Measurements from ENCODE around the gene GLRX3.

GLRX3 gene

GRCh38 chr10:130213286-130214080, 77.3 kb downstream of the GLRX3 start:
- DNase-seq = no peak

- peak; percentile 16 for DNase-seq
Measured at GRCh38 chr10:130214431-130214830, 78.2 kb downstream of the GLRX3 start.

GRCh38 chr10:130215151-130215930, 79.2 kb downstream of the GLRX3 start:
- DNase-seq = peak; percentile 22

- no peak for DNase-seq
Measured at GRCh38 chr10:130215931-130216231, 79.7 kb downstream of the GLRX3 start.

- no peak for DNase-seq
Measured at GRCh38 chr10:130218181-130218641, 82.0 kb downstream of the GLRX3 start.

- DNase-seq = no peak
Measured at GRCh38 chr10:130218936-130219335, 82.7 kb downstream of the GLRX3 start.

GRCh38 chr10:130220251-130221185, 84.3 kb downstream of the GLRX3 start:
- DNase-seq = peak; percentile 17

GRCh38 chr10:130221456-130222375, 85.5 kb downstream of the GLRX3 start:
- DNase-seq = no peak

- no peak for DNase-seq
Measured at GRCh38 chr10:130222381-130222780, 86.2 kb downstream of the GLRX3 start.

- DNase-seq = no peak
Measured at GRCh38 chr10:130224228-130224627, 88.0 kb downstream of the GLRX3 start.

- no peak for DNase-seq
Measured at GRCh38 chr10:130226012-130226411, 89.8 kb downstream of the GLRX3 start.

GRCh38 chr10:130227883-130228282, 91.7 kb downstream of the GLRX3 start:
- DNase-seq = no peak
